ENCODE data around the gene TRIM46.

Gene TRIM46

DNA sequence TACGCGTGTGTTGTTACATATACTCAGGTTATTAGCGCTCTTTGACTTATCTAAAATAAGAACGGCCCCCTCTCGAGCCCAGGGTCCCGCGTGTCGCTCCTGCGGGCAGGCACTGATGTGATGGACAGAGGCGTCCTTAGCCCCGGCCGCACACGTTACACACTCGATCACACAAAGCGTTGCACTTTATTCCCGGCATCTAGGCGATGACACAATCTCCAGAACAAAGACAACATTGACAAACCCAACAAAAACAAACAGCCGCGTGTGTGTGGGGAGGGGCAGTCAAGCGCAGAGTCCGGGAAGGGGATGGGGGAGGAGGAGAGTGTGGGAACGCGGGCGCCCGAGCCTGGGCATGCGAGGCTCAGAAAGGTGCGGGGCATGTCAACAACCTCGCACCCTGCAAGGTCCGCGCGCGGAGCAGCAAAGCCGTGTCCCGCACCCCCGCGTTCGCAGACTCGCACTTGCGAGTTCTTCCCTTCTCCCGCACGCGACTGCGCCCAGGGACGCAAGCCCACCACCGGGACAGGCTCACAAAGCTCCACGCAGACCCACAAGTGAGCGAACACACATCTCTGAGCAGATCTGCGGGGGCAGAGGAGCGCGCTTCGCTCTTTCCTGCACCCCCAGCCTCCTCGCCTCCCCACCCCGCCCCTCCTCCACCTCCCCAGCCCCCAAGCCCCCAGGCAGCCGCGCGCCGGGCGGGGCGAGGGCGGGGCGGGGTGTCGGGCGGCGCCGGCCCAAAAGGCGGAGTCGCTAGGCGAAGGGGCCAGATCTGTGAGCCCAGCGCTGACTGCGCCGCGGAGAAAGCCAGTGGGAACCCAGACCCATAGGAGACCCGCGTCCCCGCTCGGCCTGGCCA, 46.3 kb upstream of the TRIM46 start, which contains the start of gene EFNA1:
TSS of gene EFNA1 (plus strand) at position 772 of the 862 bp plus-strand sequence. CDS start 102 bp downstream, outside the sequence.
- DNase-seq (ENCODE audit: low read depth, low spot score), result no peak
- TF ChIP-seq, protein P1, sequence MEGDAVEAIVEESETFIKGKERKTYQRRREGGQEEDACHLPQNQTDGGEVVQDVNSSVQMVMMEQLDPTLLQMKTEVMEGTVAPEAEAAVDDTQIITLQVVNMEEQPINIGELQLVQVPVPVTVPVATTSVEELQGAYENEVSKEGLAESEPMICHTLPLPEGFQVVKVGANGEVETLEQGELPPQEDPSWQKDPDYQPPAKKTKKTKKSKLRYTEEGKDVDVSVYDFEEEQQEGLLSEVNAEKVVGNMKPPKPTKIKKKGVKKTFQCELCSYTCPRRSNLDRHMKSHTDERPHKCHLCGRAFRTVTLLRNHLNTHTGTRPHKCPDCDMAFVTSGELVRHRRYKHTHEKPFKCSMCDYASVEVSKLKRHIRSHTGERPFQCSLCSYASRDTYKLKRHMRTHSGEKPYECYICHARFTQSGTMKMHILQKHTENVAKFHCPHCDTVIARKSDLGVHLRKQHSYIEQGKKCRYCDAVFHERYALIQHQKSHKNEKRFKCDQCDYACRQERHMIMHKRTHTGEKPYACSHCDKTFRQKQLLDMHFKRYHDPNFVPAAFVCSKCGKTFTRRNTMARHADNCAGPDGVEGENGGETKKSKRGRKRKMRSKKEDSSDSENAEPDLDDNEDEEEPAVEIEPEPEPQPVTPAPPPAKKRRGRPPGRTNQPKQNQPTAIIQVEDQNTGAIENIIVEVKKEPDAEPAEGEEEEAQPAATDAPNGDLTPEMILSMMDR (IDR thresholded peaks at IDR 0.05; ENCODE audit: insufficient read depth, low read length, missing control alignments), result no peak
- ChIA-PET POLR2A (no interaction called here), CTCF (interaction anchor here (8.0 kb wide), 1 partner anchor 36 kb away, joined by 52 read pairs; no protein-coding TSS in a partner anchor)
- peak within 1 kb of the TSS; percentile 53 for H3K4me3 ChIP-seq (ENCODE audit: low read depth, low read length)

DNA sequence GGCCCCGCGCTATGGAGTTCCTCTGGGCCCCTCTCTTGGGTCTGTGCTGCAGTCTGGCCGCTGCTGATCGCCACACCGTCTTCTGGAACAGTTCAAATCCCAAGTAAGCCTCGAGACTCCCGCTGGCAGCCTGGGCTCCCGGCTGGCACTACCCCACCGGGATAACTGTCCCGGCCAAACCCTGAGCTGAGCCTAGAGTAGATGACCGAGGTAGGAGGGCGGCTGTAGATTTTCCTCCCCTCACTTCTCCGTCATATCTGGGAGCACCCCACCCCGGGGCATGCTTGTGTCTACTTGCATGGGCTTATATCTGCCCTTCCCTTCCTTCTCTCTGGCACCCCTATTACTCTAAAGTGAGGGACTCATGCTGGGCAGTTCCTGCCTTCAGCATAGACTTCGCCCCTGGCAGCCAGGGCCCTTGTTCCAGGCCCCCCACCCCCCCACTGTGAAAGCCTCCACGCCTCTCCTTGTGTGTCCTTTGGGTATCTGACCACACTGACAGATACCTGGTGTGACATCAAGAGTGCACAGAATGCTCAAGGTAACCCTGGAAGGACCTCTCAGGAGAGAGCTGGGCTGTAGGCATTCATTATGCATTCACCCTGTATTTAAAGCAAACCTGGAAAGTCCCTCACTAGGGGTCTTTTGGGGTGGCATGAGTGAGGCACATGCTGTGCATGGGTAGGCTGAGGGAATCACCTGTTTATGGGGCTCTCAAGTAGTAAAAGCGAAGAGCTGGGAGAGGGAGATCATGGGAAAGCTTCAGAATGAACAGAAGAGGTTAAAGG, 45.5 kb upstream of the TRIM46 start:
- H3K4me3 ChIP-seq (ENCODE audit: low read depth, low read length), result peak overlapping the region; percentile 53
- POLR2A ChIA-PET, result interaction anchor here (1.4 kb wide), 1 partner anchor 45 kb away, joined by 3 read pairs; the partner anchor contains the start of gene KRTCAP2
- CTCF ChIA-PET, result interaction anchor here (0.9 to 8.0 kb wide), 8 partner anchors 10 to 167 kb away, joined by 3 to 52 read pairs (median 4); partner anchors contain the start of genes KRTCAP2 and PYGO2
- DNase-seq (ENCODE audit: low read depth, low spot score), result no peak
- TF ChIP-seq, protein P1 (IDR thresholded peaks at IDR 0.05; ENCODE audit: insufficient read depth, low read length, missing control alignments), result no peak

DNA sequence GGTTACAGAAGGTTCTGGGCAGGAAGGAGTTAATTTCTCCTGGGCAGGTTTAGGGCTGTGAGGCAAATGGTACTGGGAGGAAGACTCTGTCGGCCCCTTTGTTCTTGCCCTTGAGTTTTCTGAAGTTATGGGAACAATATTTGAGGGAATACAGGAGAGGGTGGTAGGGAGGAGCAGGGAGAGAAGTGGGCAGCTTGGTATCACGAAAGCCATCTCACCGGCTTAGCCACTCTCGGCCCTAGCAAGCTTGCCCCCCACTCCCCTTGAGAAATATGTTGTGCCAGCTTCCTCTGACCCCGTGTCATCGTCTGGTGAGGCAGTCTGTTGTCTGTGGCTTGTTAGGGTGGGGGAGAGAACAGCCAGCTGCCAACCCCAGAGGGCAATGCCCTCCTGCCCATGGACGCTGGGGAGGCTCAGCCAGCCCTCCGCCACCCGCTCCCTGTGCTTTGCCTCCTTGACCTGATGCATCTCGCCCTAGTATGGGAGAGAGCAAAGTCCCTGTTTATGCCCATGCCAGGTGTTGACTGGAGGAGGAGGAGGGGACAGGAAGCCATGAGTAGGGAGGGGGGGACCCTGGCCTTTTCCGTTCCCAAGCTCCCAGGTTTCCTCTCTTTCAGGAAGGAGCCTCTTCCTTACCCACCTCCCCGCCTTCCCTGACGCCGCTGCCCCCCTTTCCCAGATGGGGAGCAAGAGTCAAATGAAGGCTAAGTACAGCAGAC, 44.7 kb upstream of the TRIM46 start:
- TF ChIP-seq, protein P1 (IDR thresholded peaks at IDR 0.05; ENCODE audit: insufficient read depth, low read length, missing control alignments), result no peak
- POLR2A ChIA-PET, result interaction anchor here (1.4 kb wide), 1 partner anchor 44 kb away, joined by 3 read pairs; the partner anchor contains the start of gene KRTCAP2
- H3K4me3 ChIP-seq (ENCODE audit: low read depth, low read length), result no peak overlapping the region
- CTCF ChIA-PET, result interaction anchor here (0.9 to 8.0 kb wide), 8 partner anchors 9 to 167 kb away, joined by 3 to 52 read pairs (median 4); partner anchors contain the start of genes KRTCAP2 and PYGO2
- DNase-seq (ENCODE audit: low read depth, low spot score), result no peak

DNA sequence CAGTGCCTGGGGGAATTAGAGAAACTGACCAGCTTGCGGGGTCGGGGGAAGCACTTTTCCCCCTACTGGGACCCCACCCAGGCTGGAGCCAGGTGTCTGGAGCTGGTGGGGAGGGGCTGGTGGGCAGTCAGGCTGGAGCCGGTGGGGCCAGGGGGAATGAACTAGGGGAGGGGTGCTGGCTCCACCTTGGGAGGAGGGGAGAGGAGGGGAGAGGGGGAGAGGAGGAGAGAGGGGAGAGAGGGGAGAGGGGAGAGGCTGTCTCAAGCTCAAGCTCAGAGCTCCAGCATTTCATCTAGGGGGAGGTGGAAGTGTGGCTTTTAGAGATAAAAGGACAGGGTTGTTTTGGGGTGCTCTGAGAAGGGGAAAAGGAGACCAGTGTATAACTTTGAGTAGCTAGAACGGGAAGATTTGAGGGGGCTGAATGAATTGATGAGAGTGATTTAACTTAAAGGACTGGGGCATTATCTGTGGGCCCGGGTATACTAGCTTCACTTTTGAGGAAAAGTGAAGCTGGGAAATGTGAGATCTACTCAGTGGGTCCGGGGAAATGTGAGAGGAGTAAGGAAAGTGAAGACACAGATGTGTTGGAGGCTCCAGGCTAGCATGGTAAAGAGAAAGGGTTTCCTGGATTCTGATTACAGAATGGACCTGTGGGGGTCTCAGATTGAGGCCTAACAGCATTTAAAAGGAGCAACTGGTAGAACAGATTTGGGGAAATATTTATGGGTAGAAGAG, 43.2 kb upstream of the TRIM46 start:
- DNase-seq (ENCODE audit: low read depth, low spot score), result no peak
- TF ChIP-seq, protein P1 (IDR thresholded peaks at IDR 0.05; ENCODE audit: insufficient read depth, low read length, missing control alignments), result no peak
- ChIA-PET POLR2A (no interaction called here), CTCF (interaction anchor here (1.2 to 8.0 kb wide), 4 partner anchors 39 to 45 kb away, joined by 4 to 52 read pairs (median 9); partner anchors contain the start of gene KRTCAP2)
- no peak overlapping the region for H3K4me3 ChIP-seq (ENCODE audit: low read depth, low read length)

DNA sequence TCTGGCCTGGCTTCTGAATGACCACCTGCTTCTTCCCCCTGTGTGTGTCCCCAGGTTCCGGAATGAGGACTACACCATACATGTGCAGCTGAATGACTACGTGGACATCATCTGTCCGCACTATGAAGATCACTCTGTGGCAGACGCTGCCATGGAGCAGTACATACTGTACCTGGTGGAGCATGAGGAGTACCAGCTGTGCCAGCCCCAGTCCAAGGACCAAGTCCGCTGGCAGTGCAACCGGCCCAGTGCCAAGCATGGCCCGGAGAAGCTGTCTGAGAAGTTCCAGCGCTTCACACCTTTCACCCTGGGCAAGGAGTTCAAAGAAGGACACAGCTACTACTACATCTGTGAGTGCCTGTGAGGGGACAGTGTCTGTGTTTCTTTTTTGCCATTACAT, 42.4 kb upstream of the TRIM46 start:
- DNase-seq (ENCODE audit: low read depth, low spot score), result no peak
- ChIA-PET POLR2A (no interaction called here), CTCF (interaction anchor here (1.1 to 8.0 kb wide), 3 partner anchors 40 to 47 kb away, joined by 4 to 52 read pairs (median 4); partner anchors contain the start of gene KRTCAP2)
- TF ChIP-seq, protein P1 (IDR thresholded peaks at IDR 0.05; ENCODE audit: insufficient read depth, low read length, missing control alignments), result no peak
- H3K4me3 ChIP-seq (ENCODE audit: low read depth, low read length), result no peak overlapping the region
